PC-9 (cell line): ENCODE data around the gene CDO1.

Source experiments
- EZH2 ChIP-seq: fragments of 200-600 bp; sonication (generic); IDR thresholded peaks from 2 replicates; pipeline ENCODE4 v1.8.0; 2017; ENCODE audit warnings: antibody characterized with exemption, low read depth
- TF ChIP-seq, protein P1 (sequence below): fragments of 200-600 bp; sonication (generic); conservative IDR thresholded peaks from 2 replicates; pipeline ENCODE4 v1.6.1; 2017; ENCODE audit warnings: mixed run types, antibody characterized with exemption, mild to moderate bottlenecking, moderate library complexity

- TF ChIP-seq, protein P1, sequence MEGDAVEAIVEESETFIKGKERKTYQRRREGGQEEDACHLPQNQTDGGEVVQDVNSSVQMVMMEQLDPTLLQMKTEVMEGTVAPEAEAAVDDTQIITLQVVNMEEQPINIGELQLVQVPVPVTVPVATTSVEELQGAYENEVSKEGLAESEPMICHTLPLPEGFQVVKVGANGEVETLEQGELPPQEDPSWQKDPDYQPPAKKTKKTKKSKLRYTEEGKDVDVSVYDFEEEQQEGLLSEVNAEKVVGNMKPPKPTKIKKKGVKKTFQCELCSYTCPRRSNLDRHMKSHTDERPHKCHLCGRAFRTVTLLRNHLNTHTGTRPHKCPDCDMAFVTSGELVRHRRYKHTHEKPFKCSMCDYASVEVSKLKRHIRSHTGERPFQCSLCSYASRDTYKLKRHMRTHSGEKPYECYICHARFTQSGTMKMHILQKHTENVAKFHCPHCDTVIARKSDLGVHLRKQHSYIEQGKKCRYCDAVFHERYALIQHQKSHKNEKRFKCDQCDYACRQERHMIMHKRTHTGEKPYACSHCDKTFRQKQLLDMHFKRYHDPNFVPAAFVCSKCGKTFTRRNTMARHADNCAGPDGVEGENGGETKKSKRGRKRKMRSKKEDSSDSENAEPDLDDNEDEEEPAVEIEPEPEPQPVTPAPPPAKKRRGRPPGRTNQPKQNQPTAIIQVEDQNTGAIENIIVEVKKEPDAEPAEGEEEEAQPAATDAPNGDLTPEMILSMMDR: no peak
- no peak for TF ChIP-seq EZH2
Measured at GRCh38 chr5:115815006-115815692, 1.3 kb downstream of the CDO1 start.
